ENCODE results near the gene EPX. TPM values are rescaled to one million over a fixed set of nuclear protein-coding genes. Genes with fewer than 3 reads are reported as not detected.

EPX gene
- total RNA-seq, 2 experiments from 2014 or later: not detected

DNA sequence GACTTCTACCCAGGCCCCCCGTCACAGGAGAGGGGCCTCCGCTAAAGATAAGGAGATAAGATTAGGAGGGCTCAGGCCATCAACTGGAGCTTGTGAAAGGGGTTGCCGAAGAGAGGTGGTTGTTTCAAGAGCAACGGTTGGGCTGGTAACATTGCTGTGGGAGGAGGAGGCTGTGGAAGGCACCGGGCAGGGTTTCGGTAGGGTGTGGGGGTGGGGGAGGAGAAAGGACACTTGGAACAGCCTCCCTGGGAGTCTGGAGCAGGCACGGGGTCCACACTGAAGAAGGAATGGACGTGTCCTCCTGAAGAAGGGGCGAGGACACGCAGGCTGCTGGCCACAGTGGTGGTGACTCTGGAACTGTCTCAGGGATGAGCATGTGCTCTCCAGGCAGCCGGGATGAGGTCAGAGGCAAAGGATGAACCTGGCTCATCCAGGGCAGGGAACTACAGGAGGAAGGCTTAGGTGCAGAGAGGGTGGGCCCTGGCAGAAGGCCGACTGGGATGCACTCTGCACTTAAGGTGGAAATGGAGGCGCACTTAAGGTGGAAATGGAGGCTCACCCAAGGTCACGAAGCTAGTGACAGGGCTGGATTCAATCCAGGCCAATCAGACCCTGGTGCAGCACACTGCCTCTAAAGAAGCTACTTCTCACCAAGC, 1.2 kb upstream of the EPX start:
- H3K9me3 Mint-ChIP-seq: no peaks in the 10 kb centered on the region
- H3K27me3 Mint-ChIP-seq: peaks cover 11% of the 10 kb centered on the region
- ATAC-seq (ENCODE audit: low read depth) (no peak), DNase-seq (no peak)
- H3K27ac Mint-ChIP-seq: peak overlapping the region; percentile 22
- POLR2A ChIA-PET: interaction anchor here (0.6 kb wide), 1 partner anchor 231 kb away, joined by 4 read pairs; no protein-coding TSS in a partner anchor
- peaks cover 4% of the 10 kb centered on the region for H3K4me1 Mint-ChIP-seq
- no peak overlapping the region for H3K4me3 Mint-ChIP-seq
- no peaks in the 10 kb centered on the region for H3K36me3 Mint-ChIP-seq

- ATAC-seq (ENCODE audit: low read depth) (no peak), DNase-seq (no peak)
- Mint-ChIP-seq H3K4me3 (no peak overlapping the region), H3K27me3 (peaks cover 6% of the 10 kb centered on the region), H3K9me3 (no peaks in the 10 kb centered on the region), H3K4me1 (peaks cover 4% of the 10 kb centered on the region), H3K27ac (no peak overlapping the region), H3K36me3 (no peaks in the 10 kb centered on the region)
- POLR2A ChIA-PET: no interaction called here
Measured at GRCh38 chr17:58193641-58194255, 1.2 kb downstream of the EPX start.

GRCh38 chr17:58195518-58196123, 3.1 kb downstream of the EPX start:
- POLR2A ChIA-PET: interaction anchor here (1.0 kb wide), 1 partner anchor 172 kb away, joined by 4 read pairs; no protein-coding TSS in a partner anchor
- Mint-ChIP-seq H3K27ac (no peak overlapping the region), H3K36me3 (no peaks in the 10 kb centered on the region), H3K4me3 (no peak overlapping the region), H3K27me3 (peaks cover 11% of the 10 kb centered on the region), H3K9me3 (no peaks in the 10 kb centered on the region), H3K4me1 (peaks cover 5% of the 10 kb centered on the region)
- no peak for DNase-seq
- ATAC-seq (ENCODE audit: low read depth): no peak

DNA sequence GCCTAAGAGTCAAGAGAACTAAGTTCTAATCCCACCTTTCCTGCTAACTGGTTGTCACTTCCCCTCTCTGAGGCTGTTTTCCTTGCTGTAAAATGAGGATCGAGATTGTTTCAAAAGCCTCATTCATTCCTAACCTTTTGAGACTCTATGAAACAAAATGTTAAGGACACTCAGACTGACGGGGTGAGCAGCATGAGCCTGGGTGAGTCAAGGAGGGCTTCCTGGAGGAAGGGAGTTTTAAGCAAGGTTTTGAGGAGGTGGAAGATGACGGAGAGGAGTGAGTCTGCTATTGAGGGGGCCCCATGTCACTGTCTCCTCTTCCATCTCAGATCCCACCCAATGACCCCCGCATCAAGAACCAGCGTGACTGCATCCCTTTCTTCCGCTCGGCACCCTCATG, 4.1 kb downstream of the EPX start:
- no peak for ATAC-seq (ENCODE audit: low read depth)

GRCh38 chr17:58200024-58200633, 7.6 kb downstream of the EPX start:
- POLR2A ChIA-PET: interaction anchor here (0.8 kb wide), 1 partner anchor 19 kb away, joined by 3 read pairs; the partner anchor contains the start of gene MKS1
- H3K4me3 Mint-ChIP-seq: no peak overlapping the region
- DNase-seq (peak; percentile 67), ATAC-seq (ENCODE audit: low read depth) (peak; percentile 81)
- H3K27me3 Mint-ChIP-seq: peaks cover 6% of the 10 kb centered on the region
- no peak overlapping the region for H3K27ac Mint-ChIP-seq
- H3K36me3 Mint-ChIP-seq: no peaks in the 10 kb centered on the region
- H3K9me3 Mint-ChIP-seq: no peaks in the 10 kb centered on the region
- peaks cover 5% of the 10 kb centered on the region for H3K4me1 Mint-ChIP-seq

More for the DNA sequence above, 4.1 kb downstream of the EPX start:
- Mint-ChIP-seq H3K27me3 (peaks cover 6% of the 10 kb centered on the region), H3K9me3 (no peaks in the 10 kb centered on the region), H3K4me3 (no peak overlapping the region), H3K36me3 (no peaks in the 10 kb centered on the region), H3K27ac (no peak overlapping the region), H3K4me1 (peaks cover 5% of the 10 kb centered on the region)
- POLR2A ChIA-PET: no interaction called here
- DNase-seq: no peak

DNA sequence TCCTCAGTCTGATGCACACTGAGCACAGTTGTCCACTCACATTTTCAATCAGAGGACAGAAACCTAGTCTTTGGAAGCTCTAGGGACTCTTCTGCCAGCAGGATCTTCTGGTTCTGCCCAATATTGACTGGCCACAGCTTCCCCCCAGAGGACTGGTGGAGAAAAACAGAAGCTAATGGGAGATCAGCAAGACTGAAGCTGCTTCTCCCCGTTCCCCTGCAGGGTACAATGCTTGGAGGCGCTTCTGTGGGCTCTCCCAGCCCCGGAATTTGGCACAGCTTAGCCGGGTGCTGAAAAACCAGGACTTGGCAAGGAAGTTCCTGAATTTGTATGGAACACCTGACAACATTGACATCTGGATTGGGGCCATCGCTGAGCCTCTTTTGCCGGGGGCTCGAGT, 10.3 kb downstream of the EPX start:
- Mint-ChIP-seq H3K4me3 (no peak overlapping the region), H3K4me1 (peaks cover 2% of the 10 kb centered on the region), H3K9me3 (no peaks in the 10 kb centered on the region), H3K27me3 (peaks cover 6% of the 10 kb centered on the region), H3K27ac (no peak overlapping the region), H3K36me3 (no peaks in the 10 kb centered on the region)
- POLR2A ChIA-PET: no interaction called here
- DNase-seq (no peak), ATAC-seq (ENCODE audit: low read depth) (no peak)

- Mint-ChIP-seq H3K9me3 (no peaks in the 10 kb centered on the region), H3K36me3 (peaks cover 6% of the 10 kb centered on the region), H3K27ac (no peak overlapping the region), H3K4me3 (no peak overlapping the region), H3K4me1 (peaks cover 2% of the 10 kb centered on the region), H3K27me3 (peaks cover 2% of the 10 kb centered on the region)
- POLR2A ChIA-PET: no interaction called here
- ATAC-seq (ENCODE audit: low read depth): no peak
- no peak for DNase-seq
Measured at GRCh38 chr17:58204796-58205195, 12.3 kb downstream of the EPX start.

GRCh38 chr17:58205936-58206335, 13.4 kb downstream of the EPX start:
- peaks cover 9% of the 10 kb centered on the region for H3K36me3 Mint-ChIP-seq
- no peak overlapping the region for H3K27ac Mint-ChIP-seq
- POLR2A ChIA-PET: no interaction called here
- ATAC-seq (ENCODE audit: low read depth) (no peak), DNase-seq (no peak)
- no peaks in the 10 kb centered on the region for H3K27me3 Mint-ChIP-seq
- no peak overlapping the region for H3K4me3 Mint-ChIP-seq
- H3K4me1 Mint-ChIP-seq: peaks cover 8% of the 10 kb centered on the region
- no peaks in the 10 kb centered on the region for H3K9me3 Mint-ChIP-seq

GRCh38 chr17:58207451-58207850, 14.9 kb downstream of the EPX start:
- no peak for ATAC-seq (ENCODE audit: low read depth)
- Mint-ChIP-seq H3K9me3 (no peaks in the 10 kb centered on the region), H3K4me3 (no peak overlapping the region), H3K27ac (no peak overlapping the region), H3K4me1 (peaks cover 10% of the 10 kb centered on the region), H3K36me3 (peaks cover 14% of the 10 kb centered on the region), H3K27me3 (no peaks in the 10 kb centered on the region)
- DNase-seq: no peak
- POLR2A ChIA-PET: no interaction called here

DNA sequence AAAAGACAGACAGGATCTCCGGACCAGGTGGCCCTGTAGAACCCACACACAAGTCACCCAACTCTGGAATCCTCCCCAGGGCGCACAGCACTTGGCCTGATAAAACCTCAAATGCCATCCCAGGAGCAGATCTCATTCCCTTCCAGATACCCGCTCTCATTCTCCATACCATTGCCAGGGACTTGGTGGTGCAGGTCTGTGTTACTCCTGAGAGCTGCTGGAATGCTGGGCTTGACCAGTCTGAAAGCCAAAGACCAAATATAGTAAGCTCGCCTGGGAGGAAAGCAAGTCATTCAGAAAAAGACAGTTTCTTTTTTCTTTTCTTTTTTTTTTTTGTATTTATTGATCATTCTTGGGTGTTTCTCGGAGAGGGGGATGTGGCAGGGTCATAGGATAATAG, 15.8 kb downstream of the EPX start:
- H3K36me3 Mint-ChIP-seq: peaks cover 14% of the 10 kb centered on the region
- DNase-seq (no peak), ATAC-seq (ENCODE audit: low read depth) (no peak)
- H3K4me3 Mint-ChIP-seq: no peak overlapping the region
- no peaks in the 10 kb centered on the region for H3K9me3 Mint-ChIP-seq
- peaks cover 10% of the 10 kb centered on the region for H3K4me1 Mint-ChIP-seq
- H3K27ac Mint-ChIP-seq: no peak overlapping the region
- no peaks in the 10 kb centered on the region for H3K27me3 Mint-ChIP-seq
- POLR2A ChIA-PET: no interaction called here

DNA sequence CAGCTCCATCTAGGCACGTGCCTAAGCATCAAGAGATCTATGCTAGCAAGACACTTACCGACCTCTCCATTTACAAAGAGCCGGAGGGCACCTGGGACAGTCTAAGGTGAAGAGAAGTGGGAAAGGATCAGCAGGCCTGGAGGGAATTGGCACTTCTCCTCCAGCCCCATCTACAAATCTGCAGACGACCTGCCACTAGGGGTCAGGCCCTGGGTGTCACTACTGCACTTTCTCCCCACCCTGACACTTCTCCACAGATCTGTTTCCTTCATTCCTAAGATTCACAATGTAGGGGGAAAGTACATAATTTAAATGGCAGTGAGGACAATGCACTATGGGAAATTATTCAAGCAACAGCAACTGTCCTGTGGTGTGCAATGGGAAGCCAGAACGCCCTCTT, 18.4 kb downstream of the EPX start:
- POLR2A ChIA-PET: no interaction called here
- H3K36me3 Mint-ChIP-seq: peaks cover 14% of the 10 kb centered on the region
- H3K4me1 Mint-ChIP-seq: peaks cover 10% of the 10 kb centered on the region
- no peaks in the 10 kb centered on the region for H3K9me3 Mint-ChIP-seq
- ATAC-seq (ENCODE audit: low read depth) (no peak), DNase-seq (no peak)
- no peak overlapping the region for H3K4me3 Mint-ChIP-seq
- H3K27me3 Mint-ChIP-seq: no peaks in the 10 kb centered on the region
- no peak overlapping the region for H3K27ac Mint-ChIP-seq

- Mint-ChIP-seq H3K27ac (no peak overlapping the region), H3K27me3 (no peaks in the 10 kb centered on the region), H3K9me3 (no peaks in the 10 kb centered on the region), H3K4me3 (no peak overlapping the region), H3K36me3 (peaks cover 6% of the 10 kb centered on the region), H3K4me1 (peaks cover 19% of the 10 kb centered on the region)
- ATAC-seq (ENCODE audit: low read depth): no peak
- POLR2A ChIA-PET: no interaction called here
- DNase-seq: no peak
Measured at GRCh38 chr17:58215685-58216084, 23.2 kb downstream of the EPX start.

DNA sequence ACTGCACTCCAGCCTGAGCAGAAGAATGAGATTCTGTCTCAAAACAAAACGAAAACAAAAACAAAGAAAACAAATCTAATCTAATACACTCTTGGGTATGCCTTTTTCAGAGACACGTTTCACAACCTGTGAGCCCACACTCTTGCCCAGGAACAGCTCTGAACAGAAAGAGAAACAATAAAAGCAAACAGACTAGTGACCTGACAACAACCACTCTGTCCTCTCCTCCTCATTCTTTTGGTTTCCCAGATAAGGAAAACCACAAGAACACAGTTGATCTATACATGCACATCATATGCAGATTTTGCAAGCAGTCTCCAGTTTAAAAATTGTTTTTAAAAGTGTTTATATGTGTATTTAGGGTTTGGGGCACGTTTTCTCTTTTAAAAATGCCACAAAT, 25.2 kb downstream of the EPX start:
- Mint-ChIP-seq H3K9me3 (no peaks in the 10 kb centered on the region), H3K4me1 (peaks cover 14% of the 10 kb centered on the region), H3K4me3 (peak overlapping the region; percentile 39), H3K27me3 (peaks cover 2% of the 10 kb centered on the region), H3K27ac (no peak overlapping the region), H3K36me3 (no peaks in the 10 kb centered on the region)
- POLR2A ChIA-PET: interaction anchor here (1.0 to 1.6 kb wide), 3 partner anchors 8 to 221 kb away, joined by 3 to 4 read pairs (median 3); no protein-coding TSS in a partner anchor
- ATAC-seq (ENCODE audit: low read depth): no peak
- DNase-seq: no peak
